NOMO-1 treated with dmso at 0.1 percent for 144 hours (cell line): ENCODE results near the gene EEF1AKMT2.
A peak's percentile ranks its signal among the peaks of the same experiment; 100 is the strongest.

Source experiments
- DNase-seq: peaks from one replicate; lab custom pipeline; 2025; ENCODE audit not compliant: unreplicated experiment; lab: John Stamatoyannopoulos, UW

The EEF1AKMT2 gene

DNA sequence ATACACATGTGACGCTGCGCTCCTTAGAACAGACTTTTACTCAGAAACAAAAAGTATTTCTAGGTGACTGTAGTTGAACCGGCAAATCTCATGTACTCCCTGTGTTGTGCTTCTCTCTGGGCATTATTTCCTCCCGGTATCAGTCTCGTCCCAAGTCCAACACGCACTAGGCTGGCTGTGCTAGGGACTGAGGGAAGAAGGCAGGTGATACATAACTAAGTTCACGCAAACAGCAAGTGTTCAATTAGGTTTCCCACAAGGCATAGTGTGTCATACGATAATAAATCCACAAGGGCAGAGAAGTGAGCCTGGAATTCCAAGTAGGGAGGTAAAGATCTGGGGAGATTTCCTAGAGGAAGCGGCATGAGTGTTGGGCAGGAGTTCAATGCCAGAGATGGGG lies 67.9 kb downstream of the EEF1AKMT2 start:
- DNase-seq, result no peak

DNA sequence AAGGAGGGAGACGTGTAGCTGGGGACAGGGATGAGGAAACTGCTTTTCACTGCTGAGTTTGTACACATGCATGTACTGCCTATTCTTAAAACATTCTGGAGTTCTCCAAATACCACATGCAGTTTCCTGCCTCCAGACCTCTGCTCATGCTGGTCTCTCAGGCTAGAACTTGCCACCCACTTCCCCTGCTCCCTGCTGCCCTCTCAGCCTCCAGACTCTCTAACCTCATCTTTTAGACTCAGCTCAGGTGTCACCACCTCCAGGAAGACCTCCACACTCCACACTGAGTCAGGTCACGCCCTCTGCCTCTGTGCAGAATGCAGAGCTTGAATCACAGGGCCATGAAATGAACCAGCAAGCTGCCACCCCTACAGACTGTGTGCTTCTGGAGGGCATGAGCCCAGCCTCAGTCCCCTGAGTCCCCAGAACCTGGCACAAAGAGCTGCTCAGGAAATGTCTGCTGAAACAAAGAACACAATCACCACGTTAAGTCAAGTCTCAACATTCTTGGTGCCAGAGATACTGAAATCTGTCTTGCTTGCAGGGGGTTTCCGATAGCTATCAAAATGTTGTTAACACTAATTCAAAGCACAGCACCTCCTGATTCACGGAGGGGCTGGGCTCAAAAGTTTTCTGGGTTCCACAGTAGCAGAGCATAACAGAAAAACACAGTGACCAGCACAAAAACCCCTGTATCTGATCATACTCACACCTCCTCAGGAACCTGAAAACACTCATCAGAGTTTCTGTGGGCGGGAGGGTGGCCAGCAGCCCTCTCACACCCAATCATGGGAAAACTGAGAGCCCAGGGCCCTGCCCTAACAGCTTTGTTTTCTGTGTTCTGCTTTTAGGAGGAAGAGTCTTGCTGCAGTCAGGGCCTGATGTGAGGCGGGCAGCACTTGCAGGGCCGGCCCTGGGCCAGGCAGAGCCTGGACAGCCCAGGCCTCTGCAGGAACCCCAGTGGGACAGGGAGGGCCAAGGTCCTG lies 68.6 kb downstream of the EEF1AKMT2 start:
- no peak for DNase-seq

DNA sequence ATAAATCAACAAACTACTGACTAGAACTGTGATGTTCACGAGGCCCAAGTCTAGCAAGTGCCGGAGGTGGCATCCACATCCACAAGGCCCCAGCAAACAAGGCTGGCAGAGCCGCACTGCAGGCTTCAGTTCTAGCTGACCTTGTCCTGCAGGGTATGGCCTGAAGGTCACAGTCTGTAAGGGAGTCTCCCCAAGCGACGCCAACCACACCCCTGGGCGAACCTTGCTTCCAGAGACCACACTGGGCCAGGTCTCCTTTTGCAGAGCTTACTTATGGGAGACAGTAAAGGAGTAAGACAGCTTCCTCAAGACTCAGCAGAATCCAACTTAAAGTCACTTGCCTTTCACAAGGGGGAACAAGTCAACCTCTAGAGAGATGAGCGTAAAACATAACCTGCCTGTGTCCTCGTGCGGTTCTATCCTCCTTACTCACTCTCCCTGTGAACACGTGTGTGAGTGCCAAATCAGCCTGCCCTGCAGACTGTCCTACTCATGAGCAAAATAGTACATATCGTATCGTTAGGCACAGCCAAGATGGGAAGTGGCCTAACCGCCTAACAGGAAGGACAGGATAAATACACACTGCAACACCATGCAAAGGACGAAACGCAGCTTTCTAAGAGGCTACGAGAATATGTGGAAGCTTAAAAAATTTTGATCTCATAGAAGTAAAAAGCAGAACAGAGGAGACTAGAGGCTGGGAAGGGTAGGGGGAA lies 70.2 kb downstream of the EEF1AKMT2 start:
- DNase-seq, result peak; percentile 78

- peak; percentile 44 for DNase-seq
Observed at GRCh38 chr10:124719213-124719851, 72.4 kb downstream of the EEF1AKMT2 start.

- peak; percentile 93 for DNase-seq
Observed at GRCh38 chr10:124717911-124718741, 73.6 kb downstream of the EEF1AKMT2 start.

DNA sequence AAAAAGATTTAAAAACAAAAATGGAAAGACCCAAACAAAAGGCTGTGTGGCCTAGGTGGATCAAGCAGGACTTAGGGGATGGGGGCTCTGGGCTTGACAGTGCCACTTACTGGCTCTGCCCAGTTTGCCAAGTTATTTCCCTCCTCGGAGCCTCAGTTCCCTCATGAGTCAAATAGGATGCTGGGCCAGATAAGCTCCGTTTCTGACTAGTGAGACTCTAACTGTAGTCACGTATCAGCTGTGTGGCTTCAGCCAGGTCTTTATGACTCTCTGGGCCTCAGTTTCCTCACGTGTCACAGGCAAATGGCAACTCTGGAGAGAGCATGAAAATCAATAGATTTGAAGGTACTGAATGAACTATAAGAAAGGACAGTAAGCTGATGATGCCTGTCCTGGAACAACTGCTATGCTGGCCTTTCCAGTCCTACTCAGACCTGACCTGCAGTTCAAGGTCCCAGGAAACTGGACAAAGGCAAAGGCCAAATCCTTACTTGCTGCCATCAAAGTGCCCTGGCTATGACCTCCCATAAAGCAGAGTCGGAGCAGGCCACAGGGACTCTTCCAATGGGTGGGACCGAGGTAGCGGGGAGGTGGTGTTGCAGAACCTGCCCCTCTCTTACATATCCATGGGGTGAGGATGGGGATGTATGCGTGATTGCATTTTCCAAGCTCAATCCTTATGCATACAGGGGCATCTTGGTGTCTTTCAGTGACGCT lies 74.5 kb downstream of the EEF1AKMT2 start:
- no peak for DNase-seq

GRCh38 chr10:124716369-124716768 lies 75.3 kb downstream of the EEF1AKMT2 start:
- DNase-seq, result no peak

DNA sequence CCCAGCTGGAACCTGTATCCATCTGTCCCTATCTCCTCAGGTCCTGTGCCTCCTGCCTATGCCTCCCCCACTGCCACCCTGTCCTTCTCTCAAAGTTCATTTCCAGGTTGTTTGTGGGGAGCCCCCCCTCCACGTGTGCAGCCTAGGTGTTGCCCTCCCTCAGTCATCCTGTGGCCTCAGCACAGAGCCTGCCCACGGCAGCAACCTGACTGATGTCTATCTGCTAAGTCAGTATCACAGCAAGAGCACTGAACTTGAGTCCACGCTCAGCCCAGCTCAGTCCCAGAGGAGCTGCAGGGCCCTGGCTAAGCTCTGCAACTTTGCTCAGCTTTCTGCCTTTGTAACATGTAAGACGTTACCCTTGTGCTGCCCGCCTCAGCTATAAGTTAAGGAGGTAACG lies 76.2 kb downstream of the EEF1AKMT2 start:
- DNase-seq, result no peak

DNA sequence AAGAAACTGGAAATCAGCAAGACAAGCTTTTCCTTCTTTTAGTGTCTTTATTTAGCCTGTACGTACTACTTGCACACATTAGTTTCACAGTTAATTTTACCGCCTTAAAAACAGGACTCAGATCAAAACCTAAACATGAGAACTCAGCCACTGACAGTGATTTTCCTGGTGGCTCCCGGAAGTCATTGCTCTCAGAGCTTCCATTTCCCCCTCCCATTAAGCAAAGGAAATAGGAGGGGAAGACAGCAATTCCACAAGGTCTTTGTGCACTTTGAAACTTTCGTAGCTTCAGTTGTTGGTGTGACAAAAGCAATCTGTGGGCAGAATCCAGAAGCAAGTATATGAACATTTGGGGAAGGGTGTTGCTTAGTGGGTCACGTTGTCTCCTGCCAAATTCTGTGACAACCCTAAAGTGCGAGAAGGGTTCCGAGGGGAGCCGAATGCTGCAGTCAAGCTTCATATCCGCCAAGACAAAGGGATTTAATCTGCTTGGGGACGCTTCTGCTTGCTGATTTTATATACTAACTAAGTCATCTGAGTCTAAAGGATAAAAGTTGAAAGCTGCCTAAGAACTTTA lies 77.9 kb downstream of the EEF1AKMT2 start:
- DNase-seq, result no peak

- DNase-seq, result no peak
Observed at GRCh38 chr10:124712704-124713407, 78.8 kb downstream of the EEF1AKMT2 start.

GRCh38 chr10:124711145-124711544 lies 80.5 kb downstream of the EEF1AKMT2 start:
- no peak for DNase-seq

GRCh38 chr10:124710266-124710881 lies 81.3 kb downstream of the EEF1AKMT2 start:
- DNase-seq, result no peak

- no peak for DNase-seq
Observed at GRCh38 chr10:124709861-124710260, 81.8 kb downstream of the EEF1AKMT2 start.

GRCh38 chr10:124708922-124709520 lies 82.7 kb downstream of the EEF1AKMT2 start:
- DNase-seq, result no peak

DNA sequence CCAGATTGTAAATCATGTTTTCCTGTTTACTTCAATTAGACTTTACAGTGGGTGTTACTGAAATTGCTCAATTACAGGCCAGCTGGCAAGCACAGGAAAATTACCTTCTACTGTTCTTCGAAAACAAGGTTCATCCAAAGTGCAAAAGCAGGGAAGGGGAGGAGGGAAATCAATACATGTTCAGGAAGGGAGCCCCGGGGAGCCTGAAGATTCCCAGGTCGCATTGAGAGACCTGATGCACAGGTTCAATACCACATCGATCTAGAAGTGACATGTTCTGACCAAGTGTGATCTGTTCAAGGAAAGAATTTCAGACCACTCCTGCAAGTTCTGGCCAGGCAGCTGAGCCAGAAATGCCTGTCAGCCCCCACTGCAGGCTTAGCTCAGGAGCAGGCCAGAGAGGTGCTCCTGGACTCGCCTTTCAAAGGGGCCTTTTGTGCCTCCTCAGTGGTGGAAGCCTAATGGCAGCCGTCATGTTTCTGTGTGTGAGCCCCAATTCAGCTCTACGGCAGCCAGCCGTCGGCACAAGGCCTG lies 83.4 kb downstream of the EEF1AKMT2 start:
- no peak for DNase-seq
